ENCODE data around the gene NPTX1.

The NPTX1 gene

GRCh38 chr17:80432961-80433550 lies 43.4 kb downstream of the NPTX1 start:
- Histone ChIP-seq H3K9ac (ENCODE audit: low read depth in 1 of 2, low read length in 2 of 2) (no peak overlapping the region), H3K27me3 (ENCODE audit: control insufficient read depth in 2 of 2, insufficient read depth in 2 of 2, low read length in 2 of 2) (no peaks in the 10 kb centered on the region), H3K4me3 (ENCODE audit: low read length in 2 of 2) (no peak overlapping the region), H3K9me3 (ENCODE audit: control insufficient read depth in 2 of 2, low read length in 2 of 2) (no peaks in the 10 kb centered on the region), H3K36me3 (ENCODE audit: control insufficient read depth in 2 of 2, insufficient read depth in 2 of 2, low read length in 2 of 2) (no peaks in the 10 kb centered on the region), H3K4me1 (ENCODE audit: control insufficient read depth in 2 of 2, insufficient read depth in 2 of 2, low read length in 2 of 2) (no peaks in the 10 kb centered on the region), H3K27ac (ENCODE audit: low read depth in 2 of 2, low read length in 2 of 2) (no peak overlapping the region)

GRCh38 chr17:80432350-80432955 lies 44.0 kb downstream of the NPTX1 start:
- no peaks in the 10 kb centered on the region for H3K4me1 ChIP-seq (ENCODE audit: control insufficient read depth in 2 of 2, insufficient read depth in 2 of 2, low read length in 2 of 2)
- H3K4me3 ChIP-seq (ENCODE audit: low read length in 2 of 2): no peak overlapping the region
- no peaks in the 10 kb centered on the region for H3K36me3 ChIP-seq (ENCODE audit: control insufficient read depth in 2 of 2, insufficient read depth in 2 of 2, low read length in 2 of 2)
- H3K27me3 ChIP-seq (ENCODE audit: control insufficient read depth in 2 of 2, insufficient read depth in 2 of 2, low read length in 2 of 2): no peaks in the 10 kb centered on the region
- no peak overlapping the region for H3K27ac ChIP-seq (ENCODE audit: low read depth in 2 of 2, low read length in 2 of 2)
- H3K9ac ChIP-seq (ENCODE audit: low read depth in 1 of 2, low read length in 2 of 2): no peak overlapping the region
- no peaks in the 10 kb centered on the region for H3K9me3 ChIP-seq (ENCODE audit: control insufficient read depth in 2 of 2, low read length in 2 of 2)

- no peaks in the 10 kb centered on the region for H3K9me3 ChIP-seq (ENCODE audit: control insufficient read depth in 2 of 2, low read length in 2 of 2)
- peaks cover 0 to 2% of the 10 kb centered on the region in 2 donors for H3K4me1 ChIP-seq (ENCODE audit: control insufficient read depth in 2 of 2, insufficient read depth in 2 of 2, low read length in 2 of 2)
- H3K4me3 ChIP-seq (ENCODE audit: low read length in 2 of 2): no peak overlapping the region
- H3K36me3 ChIP-seq (ENCODE audit: control insufficient read depth in 2 of 2, insufficient read depth in 2 of 2, low read length in 2 of 2): no peaks in the 10 kb centered on the region
- H3K27ac ChIP-seq (ENCODE audit: low read depth in 2 of 2, low read length in 2 of 2): no peak overlapping the region
- H3K9ac ChIP-seq (ENCODE audit: low read depth in 1 of 2, low read length in 2 of 2): no peak overlapping the region
- no peaks in the 10 kb centered on the region for H3K27me3 ChIP-seq (ENCODE audit: control insufficient read depth in 2 of 2, insufficient read depth in 2 of 2, low read length in 2 of 2)
Observed at GRCh38 chr17:80431246-80432195, 44.9 kb downstream of the NPTX1 start.

- H3K9me3 ChIP-seq (ENCODE audit: control insufficient read depth in 2 of 2, low read length in 2 of 2): no peaks in the 10 kb centered on the region
- no peaks in the 10 kb centered on the region for H3K27me3 ChIP-seq (ENCODE audit: control insufficient read depth in 2 of 2, insufficient read depth in 2 of 2, low read length in 2 of 2)
- H3K27ac ChIP-seq (ENCODE audit: low read depth in 2 of 2, low read length in 2 of 2): no peak overlapping the region
- no peaks in the 10 kb centered on the region for H3K36me3 ChIP-seq (ENCODE audit: control insufficient read depth in 2 of 2, insufficient read depth in 2 of 2, low read length in 2 of 2)
- H3K4me1 ChIP-seq (ENCODE audit: control insufficient read depth in 2 of 2, insufficient read depth in 2 of 2, low read length in 2 of 2): peaks cover 0 to 2% of the 10 kb centered on the region in 2 donors
- no peak overlapping the region for H3K4me3 ChIP-seq (ENCODE audit: low read length in 2 of 2)
- H3K9ac ChIP-seq (ENCODE audit: low read depth in 1 of 2, low read length in 2 of 2): no peak overlapping the region
Observed at GRCh38 chr17:80430446-80431245, 45.8 kb downstream of the NPTX1 start.

- Histone ChIP-seq H3K9me3 (ENCODE audit: control insufficient read depth in 2 of 2, low read length in 2 of 2) (no peaks in the 10 kb centered on the region), H3K36me3 (ENCODE audit: control insufficient read depth in 2 of 2, insufficient read depth in 2 of 2, low read length in 2 of 2) (no peaks in the 10 kb centered on the region)
Observed at GRCh38 chr17:80429356-80430275, 46.8 kb downstream of the NPTX1 start.

DNA sequence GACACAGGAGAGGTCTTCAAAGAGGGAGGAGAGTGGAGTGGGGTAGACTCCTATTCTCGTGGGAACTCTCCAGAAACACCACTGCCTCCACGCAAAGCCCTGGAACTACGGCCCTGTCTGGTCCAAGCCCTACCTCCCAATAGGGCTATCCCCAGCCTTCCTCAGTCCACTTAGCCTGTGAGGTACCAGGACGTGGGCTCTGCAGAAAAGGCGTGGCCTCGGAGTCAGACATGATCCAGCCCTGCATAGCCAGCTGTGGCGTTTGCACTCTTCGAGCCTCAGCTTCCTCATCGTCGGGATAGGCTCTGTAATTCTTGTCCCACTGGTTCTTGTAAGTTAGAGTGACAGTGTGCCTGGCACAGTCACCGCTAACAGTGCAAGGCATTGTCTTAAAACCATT lies 47.6 kb downstream of the NPTX1 start:
- H3K4me1 ChIP-seq (ENCODE audit: control insufficient read depth in 2 of 2, insufficient read depth in 2 of 2, low read length in 2 of 2): peaks cover 0 to 2% of the 10 kb centered on the region in 2 donors

More at GRCh38 chr17:80429356-80430275, 46.8 kb downstream of the NPTX1 start:
- H3K27ac ChIP-seq (ENCODE audit: low read depth in 2 of 2, low read length in 2 of 2): no peak overlapping the region
- no peak overlapping the region for H3K4me3 ChIP-seq (ENCODE audit: low read length in 2 of 2)
- H3K9ac ChIP-seq (ENCODE audit: low read depth in 1 of 2, low read length in 2 of 2): no peak overlapping the region
- H3K27me3 ChIP-seq (ENCODE audit: control insufficient read depth in 2 of 2, insufficient read depth in 2 of 2, low read length in 2 of 2): no peaks in the 10 kb centered on the region
- peaks cover 0 to 2% of the 10 kb centered on the region in 2 donors for H3K4me1 ChIP-seq (ENCODE audit: control insufficient read depth in 2 of 2, insufficient read depth in 2 of 2, low read length in 2 of 2)

DNA sequence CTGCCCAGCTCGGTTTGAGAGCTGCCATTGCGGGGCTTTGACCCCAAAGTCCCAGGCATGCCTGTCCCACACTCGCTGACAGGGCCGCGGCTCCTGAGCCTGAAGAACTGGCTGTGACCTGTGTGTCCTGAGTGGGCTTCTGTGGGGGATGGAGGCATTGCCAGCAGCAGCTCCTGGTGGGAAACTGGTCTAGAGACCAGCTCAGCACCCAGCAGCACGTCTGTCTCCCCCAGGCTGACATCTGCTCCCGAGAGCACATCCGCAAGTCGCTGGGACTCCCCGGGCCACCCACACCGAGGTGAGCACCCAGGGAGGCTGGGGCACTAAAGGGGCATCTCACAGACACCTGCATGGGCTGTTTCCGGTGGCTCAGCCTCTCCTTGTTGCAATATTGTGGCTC lies 48.0 kb downstream of the NPTX1 start:
- Histone ChIP-seq H3K36me3 (ENCODE audit: control insufficient read depth in 2 of 2, insufficient read depth in 2 of 2, low read length in 2 of 2) (no peaks in the 10 kb centered on the region), H3K4me1 (ENCODE audit: control insufficient read depth in 2 of 2, insufficient read depth in 2 of 2, low read length in 2 of 2) (peaks cover 0 to 2% of the 10 kb centered on the region in 2 donors), H3K9ac (ENCODE audit: low read depth in 1 of 2, low read length in 2 of 2) (no peak overlapping the region), H3K27me3 (ENCODE audit: control insufficient read depth in 2 of 2, insufficient read depth in 2 of 2, low read length in 2 of 2) (no peaks in the 10 kb centered on the region), H3K4me3 (ENCODE audit: low read length in 2 of 2) (no peak overlapping the region), H3K9me3 (ENCODE audit: control insufficient read depth in 2 of 2, low read length in 2 of 2) (no peaks in the 10 kb centered on the region), H3K27ac (ENCODE audit: low read depth in 2 of 2, low read length in 2 of 2) (no peak overlapping the region)

More for the DNA sequence above, 47.6 kb downstream of the NPTX1 start:
- no peak overlapping the region for H3K4me3 ChIP-seq (ENCODE audit: low read length in 2 of 2)
- H3K27me3 ChIP-seq (ENCODE audit: control insufficient read depth in 2 of 2, insufficient read depth in 2 of 2, low read length in 2 of 2): no peaks in the 10 kb centered on the region
- H3K9ac ChIP-seq (ENCODE audit: low read depth in 1 of 2, low read length in 2 of 2): no peak overlapping the region
- no peaks in the 10 kb centered on the region for H3K9me3 ChIP-seq (ENCODE audit: control insufficient read depth in 2 of 2, low read length in 2 of 2)
- no peaks in the 10 kb centered on the region for H3K36me3 ChIP-seq (ENCODE audit: control insufficient read depth in 2 of 2, insufficient read depth in 2 of 2, low read length in 2 of 2)
- no peak overlapping the region for H3K27ac ChIP-seq (ENCODE audit: low read depth in 2 of 2, low read length in 2 of 2)

- Histone ChIP-seq H3K27me3 (ENCODE audit: control insufficient read depth in 2 of 2, insufficient read depth in 2 of 2, low read length in 2 of 2) (no peaks in the 10 kb centered on the region), H3K27ac (ENCODE audit: low read depth in 2 of 2, low read length in 2 of 2) (no peak overlapping the region), H3K9me3 (ENCODE audit: control insufficient read depth in 2 of 2, low read length in 2 of 2) (no peaks in the 10 kb centered on the region), H3K4me3 (ENCODE audit: low read length in 2 of 2) (no peak overlapping the region), H3K9ac (ENCODE audit: low read depth in 1 of 2, low read length in 2 of 2) (no peak overlapping the region), H3K4me1 (ENCODE audit: control insufficient read depth in 2 of 2, insufficient read depth in 2 of 2, low read length in 2 of 2) (peaks cover 0 to 2% of the 10 kb centered on the region in 2 donors), H3K36me3 (ENCODE audit: control insufficient read depth in 2 of 2, insufficient read depth in 2 of 2, low read length in 2 of 2) (no peaks in the 10 kb centered on the region)
Observed at GRCh38 chr17:80427366-80428282, 48.8 kb downstream of the NPTX1 start.

Measured in mucosa of rectum (tissue), 2 donors.